DMS114 treated with DMSO at 0.1 percent for 48 hours (cell line): ENCODE data around the gene CEP152.
"Not testable (repeated sequence)": the region's sequence is repeated elsewhere in the genome, so short reads cannot be mapped to it uniquely, and the experiment has no call there.

Source experiments
- DNase-seq: peaks from one replicate; lab custom pipeline; 2025; ENCODE audit not compliant: unreplicated experiment; lab: John Stamatoyannopoulos, UW

Gene CEP152

DNA sequence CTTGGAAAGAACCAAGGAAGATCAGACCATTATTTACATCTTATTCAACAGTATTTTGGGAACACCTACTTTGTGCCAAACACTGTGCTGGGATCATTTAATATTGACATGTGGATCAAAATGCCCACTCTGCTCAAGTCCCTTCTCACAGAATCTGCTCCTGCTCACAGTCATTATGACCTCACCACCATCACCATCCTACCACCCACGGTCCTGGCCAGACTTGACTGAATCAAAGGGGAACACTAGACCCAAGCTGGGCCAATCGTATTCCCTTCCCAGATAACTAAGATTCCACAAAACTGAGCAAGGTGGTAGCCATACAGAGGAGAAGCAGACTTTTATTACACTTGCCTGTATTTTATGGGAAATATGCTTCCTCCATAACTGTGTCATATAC lies 3.4 kb upstream of the CEP152 start:
- no peak for DNase-seq

DNA sequence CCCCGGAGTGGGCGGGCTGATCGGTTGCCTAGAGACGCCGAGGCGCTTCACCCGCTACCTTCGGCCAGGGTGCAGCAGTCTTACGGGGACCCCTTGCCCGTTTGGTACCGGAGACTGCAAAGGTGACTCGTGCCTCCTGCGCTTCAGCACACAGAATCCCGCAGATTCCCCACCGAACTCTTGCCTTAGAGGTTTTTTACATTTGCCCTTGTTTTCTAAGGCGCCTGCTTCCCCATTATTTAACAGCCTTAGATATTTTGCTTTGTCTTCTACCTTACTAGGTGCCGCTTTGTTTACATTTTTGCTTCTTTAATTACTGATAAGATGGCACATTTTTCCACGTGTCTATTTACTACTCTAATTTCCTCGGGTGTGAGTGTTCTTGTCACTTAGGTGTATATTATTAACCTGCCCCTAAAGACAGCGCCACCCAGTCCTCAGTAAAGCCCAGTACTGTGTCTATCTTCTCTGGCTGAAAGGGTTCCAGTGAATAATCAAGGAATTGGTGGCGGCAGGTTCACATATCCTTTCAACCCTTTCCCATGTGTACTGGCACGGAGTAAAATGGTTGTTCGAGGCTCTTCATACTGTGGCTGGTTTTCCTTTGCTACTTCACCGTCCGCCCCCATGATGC lies 573 bp upstream of the CEP152 start:
- DNase-seq = no peak

DNA sequence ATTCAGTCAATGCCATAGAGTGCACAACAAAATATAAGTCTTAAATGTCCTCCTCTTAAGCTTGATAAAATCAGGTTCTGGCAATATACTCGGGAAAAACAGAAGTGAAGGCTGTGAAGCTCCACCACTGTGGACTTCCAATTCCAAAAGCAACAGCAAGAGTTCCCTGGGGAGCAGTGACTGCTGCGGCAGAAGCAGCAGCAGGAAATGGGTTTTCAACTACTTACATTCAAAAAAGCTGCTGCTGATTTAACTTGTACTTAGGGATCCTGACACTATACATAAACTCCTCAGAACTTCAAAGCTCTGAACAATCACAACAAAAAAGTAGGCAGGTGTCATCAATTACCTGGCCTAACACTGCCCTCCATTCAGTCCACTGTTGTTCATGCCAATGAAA lies 4.7 kb downstream of the CEP152 start:
- no peak for DNase-seq

DNA sequence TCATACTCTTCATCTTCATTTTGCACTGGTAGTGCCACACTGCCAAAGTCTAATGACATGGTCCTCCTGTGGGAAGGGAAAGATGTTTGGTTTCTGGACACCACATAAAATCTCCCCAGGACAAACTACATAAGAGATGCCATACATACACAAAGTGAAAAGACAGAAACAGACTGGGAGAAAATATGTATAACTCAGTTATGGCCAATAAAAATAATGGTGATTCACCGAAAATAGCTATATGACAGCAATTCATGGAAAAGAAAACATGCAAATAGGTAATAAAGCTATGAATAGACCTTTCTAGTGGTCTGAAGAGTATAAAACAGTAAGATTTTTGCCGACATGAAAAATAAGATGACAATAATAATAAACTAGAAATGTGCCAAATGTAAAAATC lies 5.3 kb downstream of the CEP152 start:
- DNase-seq = no peak

DNA sequence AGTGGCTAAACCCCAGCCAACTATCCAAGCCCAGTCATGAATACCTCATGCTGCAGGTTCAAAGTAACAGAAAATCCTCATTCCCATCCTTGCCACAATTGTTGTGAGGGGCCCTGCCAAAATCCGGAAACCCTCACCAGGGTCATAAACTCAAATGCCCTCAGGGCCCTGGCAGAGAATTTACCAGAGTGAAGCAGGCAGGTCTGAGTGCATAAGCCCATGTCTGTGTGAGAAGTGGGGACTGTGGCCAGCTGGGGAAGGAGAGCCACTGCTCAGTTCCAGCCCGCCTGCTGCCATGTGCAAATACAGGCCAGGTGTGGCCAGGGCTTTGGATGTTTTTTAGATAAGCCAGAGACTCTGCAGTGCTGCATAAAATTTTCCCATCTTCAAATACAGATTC lies 7.0 kb downstream of the CEP152 start:
- DNase-seq = no peak

DNA sequence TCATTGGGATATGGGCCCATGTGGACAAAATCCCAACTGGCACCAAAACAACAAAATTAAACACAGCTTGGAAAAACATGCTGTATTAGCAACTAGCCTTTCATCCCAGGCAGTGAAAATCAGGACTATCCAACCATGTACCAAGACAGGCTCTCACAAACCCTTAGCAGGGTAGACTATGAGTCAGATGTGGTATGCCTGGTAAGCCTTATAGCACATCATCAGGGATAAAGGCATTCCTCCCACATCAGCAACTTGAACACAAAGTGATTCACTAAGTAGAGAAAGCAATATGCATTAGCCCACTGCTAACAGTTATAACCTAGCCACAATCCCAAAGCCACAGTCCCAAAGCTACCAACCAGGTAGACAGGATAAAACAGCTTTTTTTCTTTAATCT lies 8.0 kb downstream of the CEP152 start:
- no peak for DNase-seq

DNA sequence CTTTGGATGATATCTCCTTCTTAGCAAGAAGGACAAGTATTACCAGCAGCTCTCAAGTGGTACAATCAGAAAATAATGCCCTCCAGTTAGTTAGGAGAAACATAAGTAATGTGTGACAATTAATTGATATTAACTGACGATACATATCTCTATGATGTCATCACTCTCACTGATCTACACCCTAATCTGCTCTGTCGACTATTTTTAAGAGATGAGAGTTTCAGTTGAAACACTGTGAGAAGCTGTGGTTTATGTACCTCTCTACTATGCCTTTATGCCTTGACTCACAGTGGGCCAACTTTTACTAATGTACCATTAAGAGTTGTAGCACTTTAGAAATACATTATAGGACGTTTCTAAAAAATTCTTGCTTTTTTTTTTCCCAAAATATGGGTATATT lies 8.6 kb downstream of the CEP152 start:
- DNase-seq = no peak

DNA sequence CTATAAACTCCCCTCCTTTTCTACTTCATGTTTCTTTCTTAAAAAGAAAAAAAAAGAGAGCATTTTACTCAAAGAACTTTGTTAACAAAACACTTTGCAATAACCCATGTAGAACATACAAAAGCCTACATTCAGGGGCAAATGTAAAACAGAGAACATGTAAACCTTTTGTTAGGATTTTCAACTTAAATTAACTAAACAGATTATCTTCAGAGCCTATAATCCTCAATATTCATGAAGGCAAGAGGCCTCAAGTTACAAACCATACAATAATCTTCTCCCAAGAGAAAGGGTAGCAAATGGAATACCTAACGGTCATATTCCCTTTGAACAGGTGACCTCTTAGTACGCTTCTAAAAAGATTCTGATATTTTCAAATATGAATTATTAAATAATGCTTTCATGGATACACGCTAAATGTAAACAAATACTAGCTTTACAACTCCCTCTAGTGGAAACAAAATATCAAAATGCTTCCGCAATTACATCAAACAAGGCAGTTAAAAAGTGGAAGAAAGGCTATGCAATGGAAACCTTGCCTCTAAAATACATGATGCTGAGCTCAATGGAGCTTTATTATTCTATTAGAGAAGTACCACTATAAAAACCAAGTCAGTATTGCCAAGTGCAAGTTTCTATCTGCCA lies 9.9 kb downstream of the CEP152 start:
- DNase-seq = peak; percentile 26

DNA sequence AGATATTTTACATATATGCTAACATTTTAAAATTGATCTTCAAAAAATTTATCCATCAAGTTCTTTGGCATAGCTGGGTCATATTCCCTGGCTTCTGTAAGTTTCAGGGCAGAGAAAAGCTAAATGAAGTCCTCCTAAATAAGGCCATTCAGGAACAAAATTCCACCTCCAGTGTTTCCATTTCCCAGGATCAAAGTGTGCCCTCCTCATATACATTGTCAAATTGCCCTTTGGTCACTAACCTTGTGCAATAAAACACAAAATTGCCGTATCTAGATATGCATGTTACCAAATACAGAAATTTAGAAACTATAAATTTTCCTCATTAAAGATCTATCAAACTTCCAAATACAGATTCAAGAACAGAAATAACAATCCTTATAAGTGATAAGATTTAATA lies 10.6 kb downstream of the CEP152 start:
- no peak for DNase-seq

DNA sequence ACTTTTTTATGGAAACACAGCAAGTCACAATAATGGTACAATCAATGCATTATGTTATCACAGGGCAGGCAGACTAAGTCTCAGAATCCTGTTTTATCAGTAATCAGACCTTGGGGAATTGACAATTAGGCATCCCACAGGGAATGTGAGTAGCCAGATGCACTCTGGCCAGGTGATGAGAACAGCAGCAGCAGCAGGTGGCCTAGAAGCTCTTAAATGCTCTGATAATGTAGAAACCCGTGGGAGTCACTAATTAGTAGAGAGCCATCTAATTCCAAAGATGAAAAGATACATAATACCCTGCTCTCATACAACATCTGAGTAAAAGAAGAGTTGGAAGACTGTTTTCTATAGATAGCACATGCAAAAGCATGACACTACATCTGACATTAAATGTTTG lies 12.6 kb downstream of the CEP152 start:
- DNase-seq = no peak

DNA sequence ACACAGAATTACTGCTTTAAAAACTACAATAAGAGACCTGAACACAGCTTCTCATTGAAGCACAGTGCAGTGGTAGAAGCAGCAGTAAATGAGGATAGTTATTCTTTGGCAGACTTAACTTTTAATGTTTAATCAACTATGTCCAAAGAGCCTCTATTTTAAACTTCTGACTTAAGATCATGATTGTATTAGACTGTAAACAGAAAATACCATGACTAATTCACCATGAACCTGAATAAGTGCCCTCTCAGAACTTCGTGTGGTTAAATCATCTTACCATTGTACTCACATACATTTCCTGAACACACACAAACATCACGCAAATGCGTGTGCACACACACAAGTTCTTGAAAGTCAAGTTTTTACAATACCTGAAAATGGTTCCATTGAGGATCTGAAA lies 13.9 kb downstream of the CEP152 start:
- no peak for DNase-seq

DNA sequence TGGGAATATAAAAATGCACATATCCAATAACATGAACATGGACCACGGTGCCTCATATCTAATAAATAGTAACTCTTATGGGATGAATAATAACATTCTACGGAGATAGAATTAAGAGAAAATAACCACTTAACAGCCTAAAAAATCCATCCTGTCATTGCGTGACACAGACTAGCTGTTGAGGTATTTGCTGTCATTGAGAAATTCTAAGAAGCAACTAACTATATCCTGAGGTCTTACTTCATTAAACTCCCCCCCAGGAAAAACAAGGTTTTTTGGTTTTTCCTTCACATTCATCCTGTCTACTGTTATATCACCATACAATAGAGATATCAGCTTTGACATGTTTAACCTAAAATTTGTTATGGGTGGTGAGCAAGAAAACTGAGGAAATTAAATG lies 14.3 kb downstream of the CEP152 start:
- DNase-seq = no peak

DNA sequence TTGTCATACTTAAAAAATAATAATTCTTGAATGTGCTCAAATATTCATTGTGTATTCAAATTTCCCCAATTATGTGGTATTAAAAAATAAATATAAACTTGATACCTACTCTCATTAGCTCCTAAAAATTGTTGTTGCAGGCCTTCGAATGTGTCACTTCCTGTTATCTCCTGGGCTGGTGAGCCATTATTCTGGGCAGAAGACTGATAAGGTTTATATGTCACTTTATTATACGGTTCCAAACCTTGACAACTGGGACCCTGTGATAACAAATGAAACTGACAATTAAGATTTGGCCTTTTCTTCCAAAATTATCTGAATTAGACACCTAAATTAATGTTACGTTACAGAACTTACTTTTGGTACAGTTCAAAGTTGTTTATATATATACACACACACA lies 15.0 kb downstream of the CEP152 start:
- no peak for DNase-seq

DNA sequence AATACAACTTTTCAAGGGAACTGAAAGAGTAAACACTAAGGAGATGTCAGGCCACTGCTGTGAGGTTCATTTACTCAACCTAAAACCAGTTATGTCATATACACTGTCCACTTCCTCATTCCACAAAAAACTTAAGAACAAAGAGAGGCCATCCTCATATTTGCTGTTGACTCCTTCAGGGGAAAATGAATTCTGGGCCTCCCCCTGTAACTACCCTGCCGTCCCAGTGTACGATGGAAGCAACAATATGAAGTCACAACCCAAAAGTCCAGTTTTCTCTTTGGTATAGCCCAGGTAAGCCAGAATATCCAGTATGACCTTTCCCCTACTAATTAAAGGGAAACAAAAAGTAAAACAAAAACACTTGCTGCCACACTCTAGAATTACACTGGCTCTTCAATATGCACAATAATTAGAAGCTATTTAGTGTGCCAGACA lies 16.2 kb downstream of the CEP152 start:
- no peak for DNase-seq

DNA sequence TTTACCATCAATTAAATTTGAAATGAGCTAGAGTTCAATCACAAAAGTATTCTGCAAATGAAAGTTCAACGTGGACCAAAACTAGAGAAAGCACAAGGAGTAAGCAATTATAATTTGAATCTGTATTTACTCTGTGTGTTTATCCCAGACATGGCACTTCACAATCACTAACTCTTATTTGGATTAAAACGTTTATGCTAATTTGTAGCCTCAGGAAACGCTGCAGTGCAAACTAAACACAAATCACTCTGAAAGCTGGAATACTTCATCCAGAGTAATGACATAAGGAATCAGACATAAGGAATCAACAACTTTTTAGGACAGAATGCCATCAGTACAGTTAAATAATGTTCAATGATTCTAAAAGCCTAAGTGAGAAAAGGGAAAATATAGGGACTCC lies 18.5 kb downstream of the CEP152 start:
- DNase-seq = no peak

DNA sequence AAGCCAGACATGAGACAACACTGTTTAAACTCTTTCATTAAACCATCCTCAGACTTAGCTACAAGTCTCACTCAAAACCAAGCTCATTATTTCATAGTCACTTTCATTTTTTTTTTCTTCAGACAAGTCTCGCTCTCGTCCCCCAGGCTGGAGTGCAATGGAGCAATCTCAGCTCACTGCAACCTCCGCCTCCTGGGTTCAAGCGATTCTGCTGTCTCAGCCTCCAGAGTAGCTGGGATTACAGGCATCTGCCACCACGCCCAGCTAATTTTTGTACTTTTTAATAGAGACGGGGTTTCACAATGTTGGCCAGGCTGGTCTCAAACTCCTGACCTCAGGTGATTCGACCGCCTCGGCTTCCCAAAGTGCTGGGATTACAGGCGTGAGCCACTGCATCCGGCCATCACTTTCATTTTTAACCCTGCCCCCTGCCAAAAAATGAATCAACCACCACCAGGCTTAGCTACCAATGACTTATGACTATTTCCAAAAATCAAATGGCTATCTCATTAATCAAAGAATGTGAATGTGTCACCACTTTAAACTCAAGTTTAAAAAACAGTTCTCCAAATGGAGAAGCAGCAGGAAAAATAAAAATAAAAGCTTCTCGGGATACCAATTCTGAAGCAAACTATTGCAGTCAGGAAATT lies 20.3 kb downstream of the CEP152 start:
- DNase-seq = not testable (repeated sequence)

DNA sequence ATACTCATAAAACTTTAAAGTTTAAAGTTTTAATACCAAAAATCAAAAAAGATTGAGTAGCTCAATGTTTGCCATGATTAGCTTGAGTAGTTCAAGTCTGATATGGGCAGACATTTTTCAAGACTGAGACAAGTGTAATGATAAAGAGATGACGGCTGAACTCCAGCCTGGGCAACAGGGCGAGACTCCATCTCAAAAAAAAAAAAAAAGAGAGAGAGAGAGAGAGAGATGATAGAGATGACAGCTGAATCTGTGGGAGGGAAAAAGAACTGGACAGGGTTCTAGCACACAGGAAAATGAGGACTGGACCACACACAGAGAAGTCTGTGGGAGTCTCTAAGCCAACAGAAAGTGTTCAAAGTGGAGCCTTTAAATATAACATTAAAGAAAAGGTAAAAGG lies 25.2 kb downstream of the CEP152 start:
- DNase-seq = no peak

DNA sequence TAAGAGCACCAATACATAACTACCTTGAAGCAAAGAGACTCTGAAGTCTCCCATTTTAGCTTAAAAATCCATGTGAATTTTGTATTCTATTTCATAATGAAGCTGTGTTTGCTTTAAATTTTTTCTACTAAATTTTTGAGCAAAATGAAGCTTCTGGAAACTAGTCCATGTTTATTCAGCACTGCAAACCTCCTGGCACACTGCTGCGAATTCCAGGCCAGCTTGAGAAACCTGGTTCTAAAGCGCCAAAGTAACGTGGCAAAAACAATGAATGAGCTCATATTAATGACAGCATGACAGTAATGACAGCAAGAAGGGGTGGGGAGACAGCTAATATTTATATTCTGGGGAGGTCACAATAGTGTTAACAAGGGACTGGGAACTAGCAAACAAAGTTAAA lies 25.7 kb downstream of the CEP152 start:
- no peak for DNase-seq

DNA sequence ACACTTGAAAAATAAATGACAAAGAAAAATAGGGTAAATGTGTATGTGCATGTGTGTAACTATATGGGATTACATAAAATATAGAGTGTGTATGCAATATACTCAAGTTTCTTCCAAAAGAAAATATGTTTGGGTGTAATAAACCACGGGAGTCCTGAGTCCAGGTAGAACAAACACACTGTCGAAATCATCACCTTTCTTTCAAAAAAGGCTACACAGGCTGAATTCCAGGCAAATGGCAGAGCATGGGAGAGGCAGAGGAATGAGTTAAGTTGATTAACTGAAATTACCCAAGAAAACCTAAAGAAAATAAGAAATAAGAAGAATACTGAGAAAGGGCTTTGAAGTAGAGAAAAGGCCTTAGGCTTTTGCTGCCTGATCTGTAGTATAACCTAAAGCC lies 26.1 kb downstream of the CEP152 start:
- DNase-seq = no peak

DNA sequence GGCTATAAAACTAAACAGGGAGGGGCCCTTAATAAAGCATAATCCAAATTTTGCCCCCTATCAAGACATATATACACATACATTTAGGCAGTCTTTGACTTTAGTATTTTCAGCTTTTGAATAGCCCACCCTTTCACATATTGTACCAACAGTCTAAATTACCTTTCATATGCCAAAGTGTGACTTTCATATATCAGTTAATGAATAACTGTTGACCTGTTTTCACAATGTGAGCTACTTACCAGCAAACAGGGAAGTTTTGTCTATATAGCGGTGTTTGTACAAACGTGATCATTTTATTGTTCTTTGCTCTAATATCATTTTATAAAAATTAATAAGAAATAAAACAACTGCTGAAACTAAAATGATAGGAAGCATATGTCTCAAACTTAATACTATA lies 28.0 kb downstream of the CEP152 start:
- DNase-seq = no peak

DNA sequence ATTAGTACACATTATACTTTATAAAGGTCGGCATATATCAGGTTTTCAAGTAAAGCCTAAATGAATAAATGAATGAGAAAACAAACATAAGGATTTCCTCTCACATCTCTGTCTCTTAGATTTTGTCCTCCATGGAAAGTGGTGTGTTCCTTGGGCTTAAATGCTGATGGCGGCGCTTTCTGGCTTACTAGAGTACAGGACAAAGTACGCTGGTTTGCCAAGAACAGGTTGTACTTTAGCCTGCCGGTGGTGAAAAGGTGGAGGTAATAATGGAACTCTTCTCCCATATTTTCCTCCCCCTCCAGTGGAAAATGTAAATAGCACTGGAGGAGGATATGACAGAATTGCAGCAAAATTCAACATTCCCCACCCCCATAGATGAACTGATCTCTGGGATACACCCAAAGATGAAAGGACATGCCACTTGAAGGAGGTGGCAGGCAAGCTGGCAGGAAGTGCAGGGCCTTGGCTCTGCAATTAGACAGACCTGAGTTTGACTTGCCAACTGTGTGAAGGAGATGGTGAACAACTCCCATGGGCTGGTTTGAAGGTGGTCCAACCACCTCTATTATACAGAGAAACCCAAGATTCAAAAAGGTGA lies 29.3 kb downstream of the CEP152 start:
- DNase-seq = no peak

DNA sequence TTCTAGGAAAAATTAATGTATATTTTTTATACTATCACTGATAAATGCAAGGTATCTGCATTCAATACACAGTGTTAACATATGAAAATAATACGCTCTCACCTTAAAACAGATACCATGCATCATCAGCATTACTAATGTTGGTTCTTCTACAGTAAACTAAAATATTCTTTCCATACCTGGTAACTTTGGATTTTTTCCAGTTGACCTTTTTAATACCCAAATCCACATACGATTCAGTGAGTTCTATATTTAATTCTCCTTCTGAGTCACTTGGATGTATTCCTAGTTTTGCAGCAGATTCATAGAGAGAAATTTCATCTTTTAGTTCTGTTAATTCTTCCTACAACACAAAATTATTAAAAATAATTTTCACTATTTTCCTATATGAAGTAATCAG lies 29.9 kb downstream of the CEP152 start:
- no peak for DNase-seq
